Tibial nerve (tissue), 3 donors: ENCODE measurements around the gene TMEM132D.

Experiments
- POLR2A ChIP-seq, 2 donors: fragments of 450-650 bp; IDR thresholded peaks; one replicate each; pipeline ENCODE4 v1.6.1; 2017; ENCODE audit warnings: antibody characterized with exemption in 2 of 2, mild to moderate bottlenecking in 2 of 2, moderate library complexity in 2 of 2
- TF ChIP-seq, protein P1 (sequence below), 5 experiments: fragments of 200-600 bp in 3 of 5; fragments of 450-650 bp in 2 of 5; sonication (generic) in 3 of 5; IDR thresholded peaks; one replicate each; pipeline ENCODE4 v1.5.1; 2016 to 2019; ENCODE audit warnings: antibody characterized with exemption in 5 of 5, mild to moderate bottlenecking in 3 of 5, moderate library complexity in 2 of 5

DNA sequence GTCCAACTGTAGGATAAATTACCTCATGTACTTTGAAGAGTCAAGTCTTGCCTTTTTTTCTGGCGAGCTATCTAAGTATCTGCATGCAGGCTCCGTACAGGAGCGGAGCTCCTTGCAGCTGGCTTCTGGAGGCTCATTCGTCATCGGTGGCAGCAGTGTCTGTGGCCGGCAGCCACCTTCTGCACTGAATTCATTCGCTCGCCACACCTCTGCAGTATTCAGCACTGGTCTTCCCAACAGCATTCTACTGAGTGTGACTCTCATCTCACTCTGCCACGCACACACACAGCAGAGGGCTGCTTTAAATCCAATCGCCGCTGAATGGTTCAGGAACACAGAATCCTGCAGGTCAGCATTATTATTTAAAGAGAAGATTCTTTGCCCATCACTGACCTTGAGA is 850.6 kb downstream of the TMEM132D start:
- TF ChIP-seq, protein P1, sequence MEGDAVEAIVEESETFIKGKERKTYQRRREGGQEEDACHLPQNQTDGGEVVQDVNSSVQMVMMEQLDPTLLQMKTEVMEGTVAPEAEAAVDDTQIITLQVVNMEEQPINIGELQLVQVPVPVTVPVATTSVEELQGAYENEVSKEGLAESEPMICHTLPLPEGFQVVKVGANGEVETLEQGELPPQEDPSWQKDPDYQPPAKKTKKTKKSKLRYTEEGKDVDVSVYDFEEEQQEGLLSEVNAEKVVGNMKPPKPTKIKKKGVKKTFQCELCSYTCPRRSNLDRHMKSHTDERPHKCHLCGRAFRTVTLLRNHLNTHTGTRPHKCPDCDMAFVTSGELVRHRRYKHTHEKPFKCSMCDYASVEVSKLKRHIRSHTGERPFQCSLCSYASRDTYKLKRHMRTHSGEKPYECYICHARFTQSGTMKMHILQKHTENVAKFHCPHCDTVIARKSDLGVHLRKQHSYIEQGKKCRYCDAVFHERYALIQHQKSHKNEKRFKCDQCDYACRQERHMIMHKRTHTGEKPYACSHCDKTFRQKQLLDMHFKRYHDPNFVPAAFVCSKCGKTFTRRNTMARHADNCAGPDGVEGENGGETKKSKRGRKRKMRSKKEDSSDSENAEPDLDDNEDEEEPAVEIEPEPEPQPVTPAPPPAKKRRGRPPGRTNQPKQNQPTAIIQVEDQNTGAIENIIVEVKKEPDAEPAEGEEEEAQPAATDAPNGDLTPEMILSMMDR (IDR thresholded peaks at IDR 0.05), result no peak
- TF ChIP-seq POLR2A (IDR thresholded peaks at IDR 0.05), result no peak
